GM12874 (cell line): ENCODE data around the gene TDRD9.

Experiments used
- TF ChIP-seq, protein P1 (sequence below): IDR thresholded peaks from 2 replicates; pipeline ENCODE4 v1.5.1; 2011; ENCODE audit warnings: low read depth, mild to moderate bottlenecking, control low read depth, low read length, moderate library complexity; ENCODE audit not compliant: insufficient read depth

TDRD9 gene

GRCh38 chr14:103896578-103896977 lies 31.7 kb upstream of the TDRD9 start:
- TF ChIP-seq, protein P1, sequence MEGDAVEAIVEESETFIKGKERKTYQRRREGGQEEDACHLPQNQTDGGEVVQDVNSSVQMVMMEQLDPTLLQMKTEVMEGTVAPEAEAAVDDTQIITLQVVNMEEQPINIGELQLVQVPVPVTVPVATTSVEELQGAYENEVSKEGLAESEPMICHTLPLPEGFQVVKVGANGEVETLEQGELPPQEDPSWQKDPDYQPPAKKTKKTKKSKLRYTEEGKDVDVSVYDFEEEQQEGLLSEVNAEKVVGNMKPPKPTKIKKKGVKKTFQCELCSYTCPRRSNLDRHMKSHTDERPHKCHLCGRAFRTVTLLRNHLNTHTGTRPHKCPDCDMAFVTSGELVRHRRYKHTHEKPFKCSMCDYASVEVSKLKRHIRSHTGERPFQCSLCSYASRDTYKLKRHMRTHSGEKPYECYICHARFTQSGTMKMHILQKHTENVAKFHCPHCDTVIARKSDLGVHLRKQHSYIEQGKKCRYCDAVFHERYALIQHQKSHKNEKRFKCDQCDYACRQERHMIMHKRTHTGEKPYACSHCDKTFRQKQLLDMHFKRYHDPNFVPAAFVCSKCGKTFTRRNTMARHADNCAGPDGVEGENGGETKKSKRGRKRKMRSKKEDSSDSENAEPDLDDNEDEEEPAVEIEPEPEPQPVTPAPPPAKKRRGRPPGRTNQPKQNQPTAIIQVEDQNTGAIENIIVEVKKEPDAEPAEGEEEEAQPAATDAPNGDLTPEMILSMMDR = no peak

- TF ChIP-seq, protein P1 = no peak
These were observed 30.9 kb upstream of the TDRD9 start for GRCh38 chr14:103897075-103897947.

- TF ChIP-seq, protein P1 = no peak
These were observed 30.1 kb upstream of the TDRD9 start for GRCh38 chr14:103898204-103898603.

- TF ChIP-seq, protein P1 = no peak
These were observed 29.5 kb upstream of the TDRD9 start for GRCh38 chr14:103898711-103899110.

- TF ChIP-seq, protein P1 = no peak
These were observed 28.9 kb upstream of the TDRD9 start for GRCh38 chr14:103899316-103899715.

- TF ChIP-seq, protein P1 = no peak
These were observed 28.4 kb upstream of the TDRD9 start for GRCh38 chr14:103899833-103900232.

- TF ChIP-seq, protein P1 = no peak
These were observed 23.7 kb upstream of the TDRD9 start for GRCh38 chr14:103904493-103905107.
